Neural cell (in vitro differentiated cells): Measurements from ENCODE around the gene LIF. TPM values are rescaled to one million over a fixed set of nuclear protein-coding genes. Genes with fewer than 3 reads are reported as not detected.

ENCODE experiments used
- H2AFZ ChIP-seq: fragments of 200-600, 300-800 bp; sonication (generic), shearing (Covaris generic); 2 replicates; pipeline ENCODE4 v1.6.0; 2014; ENCODE audit warnings: low read depth, mild to moderate bottlenecking, antibody characterized with exemption, low read length, moderate library complexity
- H3F3A ChIP-seq: fragments of 200-600 bp; shearing (Covaris generic); 2 replicates; pipeline ENCODE4 v1.6.1; 2016; ENCODE audit warnings: mild to moderate bottlenecking, moderate library complexity, mixed read lengths, antibody characterized with exemption, low read length; ENCODE audit not compliant: insufficient read depth, poor library complexity, severe bottlenecking
- H3K27ac ChIP-seq: fragments of 200-600, 300-800 bp; sonication (generic), shearing (Covaris generic); 2 replicates; pipeline ENCODE4 v1.5.1; 2014; ENCODE audit warnings: mild to moderate bottlenecking, low read length, moderate library complexity
- H3K27me3 ChIP-seq: fragments of 300-800, 200-600 bp; sonication (generic), shearing (Covaris generic); 2 replicates; pipeline ENCODE4 v1.6.0; 2014; ENCODE audit warnings: mild to moderate bottlenecking, low read depth, low read length, moderate library complexity; ENCODE audit not compliant: insufficient read depth
- H3K36me3 ChIP-seq: fragments of 300-800, 200-600 bp; sonication (generic), shearing (Covaris generic); 2 replicates; pipeline ENCODE4 v1.5.1; 2014; ENCODE audit warnings: mild to moderate bottlenecking, antibody characterized with exemption, low read length, moderate library complexity; ENCODE audit not compliant: insufficient read depth
- H3K4me2 ChIP-seq: fragments of 300-800, 200-600 bp; sonication (generic), shearing (Covaris generic); 2 replicates; pipeline ENCODE4 v1.6.0; 2014; ENCODE audit warnings: mild to moderate bottlenecking, low read length
- H3K4me3 ChIP-seq: fragments of 300-800, 200-600 bp; sonication (generic), shearing (Covaris generic); 2 replicates; pipeline ENCODE4 v1.5.1; 2014; ENCODE audit warnings: mild to moderate bottlenecking, low read length, moderate library complexity
- H3K79me2 ChIP-seq: fragments of 200-600 bp; shearing (Covaris generic); replicated peaks from 2 replicates; pipeline ENCODE4 v1.6.0; 2014; ENCODE audit warnings: mild to moderate bottlenecking, low read length, moderate library complexity; ENCODE audit not compliant: insufficient read depth
- H3K9ac ChIP-seq: fragments of 300-800, 200-600 bp; sonication (generic), shearing (Covaris generic); 2 replicates; pipeline ENCODE4 v1.6.1; 2016; ENCODE audit warnings: mild to moderate bottlenecking, low read length, mixed read lengths
- H3K9me2 ChIP-seq: fragments of 200-600 bp; shearing (Covaris generic); 2 replicates; pipeline ENCODE4 v1.6.1; 2016; ENCODE audit warnings: mild to moderate bottlenecking, low read length, mixed read lengths; ENCODE audit not compliant: insufficient read depth
- H3K9me3 ChIP-seq: fragments of 200-600, 300-800 bp; sonication (generic), shearing (Covaris generic); 2 replicates; pipeline ENCODE4 v1.6.1; 2016; ENCODE audit warnings: mild to moderate bottlenecking, mixed run types, low read length, moderate library complexity, mixed read lengths
- H4K20me1 ChIP-seq: fragments of 200-600 bp; shearing (Covaris generic); 2 replicates; pipeline ENCODE4 v1.6.1; 2016; ENCODE audit warnings: mild to moderate bottlenecking, mixed run types; ENCODE audit not compliant: insufficient read depth
- CTCF ChIP-seq: fragments of 450-650 bp; IDR thresholded peaks from 2 replicates; pipeline ENCODE4 v1.5.1; 2014; ENCODE audit warnings: antibody characterized with exemption, mild to moderate bottlenecking, moderate library complexity; ENCODE audit not compliant: poor library complexity, severe bottlenecking
- EP300 ChIP-seq: fragments of 450-650 bp; conservative IDR thresholded peaks from 2 replicates; pipeline ENCODE4 v1.6.1; 2014; ENCODE audit warnings: antibody characterized with exemption, mild to moderate bottlenecking, moderate library complexity; ENCODE audit not compliant: poor library complexity, severe bottlenecking
- EZH2 ChIP-seq: fragments of 200-600, 300-800 bp; shearing (Covaris generic), sonication (generic); IDR thresholded peaks from 2 replicates; pipeline ENCODE4 v1.6.1; 2014; ENCODE audit warnings: antibody characterized with exemption, low read length, borderline replicate concordance, mild to moderate bottlenecking; ENCODE audit not compliant: insufficient read depth, poor library complexity, severe bottlenecking
- MXI1 ChIP-seq: fragments of 450-650 bp; conservative IDR thresholded peaks from 2 replicates; pipeline ENCODE4 v1.6.1; 2014; ENCODE audit warnings: antibody characterized with exemption, mild to moderate bottlenecking; ENCODE audit not compliant: poor library complexity, severe bottlenecking
- POLR2AphosphoS5 ChIP-seq: IDR thresholded peaks from 2 replicates; pipeline ENCODE4 v1.6.1; 2012
- RAD21 ChIP-seq: fragments of 450-650 bp; conservative IDR thresholded peaks from 2 replicates; pipeline ENCODE4 v1.6.1; 2014; ENCODE audit warnings: antibody characterized with exemption, mild to moderate bottlenecking, moderate library complexity
- REST ChIP-seq: IDR thresholded peaks from 2 replicates; pipeline ENCODE4 v1.6.1; 2012; ENCODE audit warnings: borderline replicate concordance
- SMC3 ChIP-seq: fragments of 450-650 bp; conservative IDR thresholded peaks from 2 replicates; pipeline ENCODE4 v1.6.1; 2014; ENCODE audit warnings: antibody characterized with exemption, mild to moderate bottlenecking, moderate library complexity; ENCODE audit not compliant: poor library complexity
- TAF1 ChIP-seq: IDR thresholded peaks from 2 replicates; pipeline ENCODE4 v1.6.1; 2012; ENCODE audit warnings: low read depth
- polyA plus RNA-seq: library from polyadenylated mRNA; depleted of rRNA; stranded (reverse); fragments of >200 nt; gene quantifications from 2 replicates; pipeline ENCODE4 v1.2.3, GENCODE V29; 2014

The LIF gene
- polyA plus RNA-seq, 1 donor from 2014 or later: 0.05 TPM

- H3K79me2 ChIP-seq: no peaks in the 10 kb centered on the region
- H4K20me1 ChIP-seq: no peaks in the 10 kb centered on the region
- H3K9me3 ChIP-seq: no peaks in the 10 kb centered on the region
- H3K27ac ChIP-seq: no peak overlapping the region
- no peak overlapping the region for H3K4me2 ChIP-seq
- H3K4me3 ChIP-seq: no peak overlapping the region
- H3F3A ChIP-seq: no peaks in the 10 kb centered on the region
- H3K9me2 ChIP-seq: no peaks in the 10 kb centered on the region
- TF ChIP-seq SMC3 (no peak), EZH2 (no peak), TAF1 (no peak), REST (no peak), EP300 (no peak), RAD21 (no peak), POLR2AphosphoS5 (no peak), MXI1 (no peak), CTCF (no peak)
- H3K36me3 ChIP-seq: no peaks in the 10 kb centered on the region
- H3K9ac ChIP-seq: no peak overlapping the region
- no peaks in the 10 kb centered on the region for H3K27me3 ChIP-seq
- H2AFZ ChIP-seq: no peak overlapping the region
Observed at GRCh38 chr22:30239488-30240405, 6.8 kb downstream of the LIF start.

GRCh38 chr22:30238661-30239487 lies 7.7 kb downstream of the LIF start:
- Histone ChIP-seq H3K4me2 (no peak overlapping the region), H2AFZ (no peak overlapping the region), H3K27ac (no peak overlapping the region), H3K4me3 (no peak overlapping the region), H3K36me3 (no peaks in the 10 kb centered on the region), H3K9me2 (no peaks in the 10 kb centered on the region), H3K79me2 (no peaks in the 10 kb centered on the region), H3K27me3 (no peaks in the 10 kb centered on the region), H3K9me3 (no peaks in the 10 kb centered on the region), H3F3A (no peaks in the 10 kb centered on the region), H3K9ac (no peak overlapping the region), H4K20me1 (no peaks in the 10 kb centered on the region)
- TF ChIP-seq REST: no peak
- TF ChIP-seq SMC3: no peak
- no peak for TF ChIP-seq EZH2
